Psoas muscle (tissue), 8 donors: ENCODE measurements around the gene NAA20. TPM values are rescaled to one million over a fixed set of nuclear protein-coding genes. Genes with fewer than 3 reads are reported as not detected.
"Not testable (repeated sequence)": the region's sequence is repeated elsewhere in the genome, so short reads cannot be mapped to it uniquely, and the experiment has no call there.

Source experiments
- ATAC-seq, 4 donors: fragments of 200-7000 bp; cut with Tn5 transposase; one replicate each; pipeline ENCODE4 v1.9.1; 2020; ENCODE audit warnings: moderate library complexity in 3 of 4, mild to moderate bottlenecking in 2 of 4
- DNase-seq, 2 donors: peaks; one replicate each; pipeline ENCODE4 v3.0.0-alpha.2; 2020
- H3K27ac ChIP-seq: fragments of 200-600 bp; one replicate; pipeline ENCODE4 v1.8.0; 2022
- H3K27me3 ChIP-seq, 3 donors: fragments of 200-600 bp in 1 of 3; one replicate each; pipeline versions ENCODE4 v1.6.1 to v1.8.0; 2013 to 2022; ENCODE audit warnings: low read length in 2 of 3, mild to moderate bottlenecking in 2 of 3, moderate library complexity in 1 of 3; ENCODE audit not compliant: insufficient read depth in 3 of 3
- H3K36me3 ChIP-seq, 2 donors: fragments of 200-600 bp in 1 of 2; one replicate each; pipeline versions ENCODE4 v1.6.1 to v1.8.0; 2013 to 2022; ENCODE audit warnings: low read depth in 1 of 2, mild to moderate bottlenecking in 1 of 2, moderate library complexity in 1 of 2; ENCODE audit not compliant: insufficient read depth in 1 of 2
- H3K4me1 ChIP-seq: fragments of 200-600 bp; one replicate; pipeline ENCODE4 v1.8.0; 2022
- H3K4me3 ChIP-seq: fragments of 200-600 bp; one replicate; pipeline ENCODE4 v1.8.0; 2022; ENCODE audit warnings: mild to moderate bottlenecking
- H3K9me3 ChIP-seq: fragments of 200-600 bp; one replicate; pipeline ENCODE4 v1.8.0; 2022
- WGBS, 3 donors: extraction: QIAGEN DNeasy Blood & Tissue Kit; methylation state at CpG; one replicate each; pipeline versions ENCODE4 v1.1.6 to v1.1.7; 2013; 5-methylcytosine and 5-hydroxymethylcytosine counted together
- intact Hi-C, 2 donors: fragments of 100-400 bp; cut with DNase I; formaldehyde crosslinking; loops; one replicate each; pipeline versions ENCODE4 v1.11.0 to v1.14.2; 2022
- polyA plus RNA-seq, 3 donors: library from polyadenylated mRNA; stranded (reverse); fragments of 200-250 nt; gene quantifications; one replicate each; pipeline ENCODE4 v1.2.3, GENCODE V29; 2013
- total RNA-seq, 4 donors: library from RNA; stranded (reverse); fragmentation: NEBNext Ultra II Directional in 2 of 4; extraction: Animal tissue kit (Norgen Biotek cat#: 25700) in 2 of 4; gene quantifications; one replicate each; pipeline versions ENCODE4 v1.2.1 to v1.2.4, GENCODE V29; 2021 to 2023
- TF ChIP-seq, protein P1 (sequence below): fragments of 200-600 bp; IDR thresholded peaks from one replicate; pipeline ENCODE4 v1.8.0; 2022; ENCODE audit warnings: antibody characterized with exemption
- donor health status: healthy with polysubstance abuse.
- donor health status: DM: no; HTN: no; CAD: no; lungs with moderate emphysema.
- donor health status: Bipolar disorder and iron deficiency.
- donor health status: healthy.
- donor health status: DM: yes; HTN: yes; CAD: no.
- donor health status: DM: no; HTN: no; CAD: no.
- donor health status: DM: no; HTN: no; CAD: no.
- donor health status: DM: yes; HTN: yes; CAD: no.

Gene NAA20
- total and polyA plus RNA-seq, 7 donors: 64.2 to 121 (median 95.4) TPM

DNA sequence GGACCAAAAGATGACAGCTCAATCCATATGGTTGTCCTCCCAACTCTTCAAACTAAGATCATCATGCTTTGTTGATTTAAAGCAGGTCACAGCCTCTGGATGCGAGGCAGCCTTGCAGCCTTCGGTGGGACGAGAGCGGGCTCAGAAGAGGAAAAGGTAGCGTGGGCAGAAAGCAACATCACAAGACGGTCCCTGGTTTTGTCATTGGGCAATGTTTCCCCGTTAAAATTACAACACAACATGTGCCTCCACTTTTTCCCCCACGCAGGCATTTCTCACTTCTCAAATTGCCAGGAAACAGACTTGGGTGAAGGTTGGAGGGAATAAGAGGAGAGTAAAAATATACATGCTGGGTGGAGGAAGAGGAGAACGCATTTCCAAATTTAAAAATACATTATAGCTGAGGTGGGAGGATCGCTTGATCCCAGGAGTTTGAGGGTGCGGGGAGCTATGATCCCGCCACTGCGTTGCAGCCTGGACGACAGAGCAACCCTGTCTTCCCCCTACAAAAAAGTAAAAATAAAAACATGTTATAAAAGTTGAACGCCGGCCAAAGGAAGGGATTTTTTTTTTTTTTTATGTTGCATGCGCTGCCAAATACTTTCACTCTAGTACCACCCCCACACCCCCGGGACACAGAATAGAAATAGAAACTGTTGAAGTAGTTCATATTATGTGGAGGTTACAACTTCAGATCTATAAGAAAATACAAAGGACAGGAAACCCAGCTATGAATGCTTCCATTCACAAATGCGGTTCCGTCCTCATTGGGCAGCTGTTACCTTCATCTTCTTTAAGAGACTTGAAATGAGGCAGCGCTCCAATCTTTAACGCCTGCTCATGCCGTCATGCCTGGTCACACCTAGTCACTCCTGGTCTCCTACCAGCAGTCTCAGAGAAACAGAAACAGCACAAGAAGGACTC lies 13.9 kb upstream of the NAA20 start:
- TF ChIP-seq, protein P1, sequence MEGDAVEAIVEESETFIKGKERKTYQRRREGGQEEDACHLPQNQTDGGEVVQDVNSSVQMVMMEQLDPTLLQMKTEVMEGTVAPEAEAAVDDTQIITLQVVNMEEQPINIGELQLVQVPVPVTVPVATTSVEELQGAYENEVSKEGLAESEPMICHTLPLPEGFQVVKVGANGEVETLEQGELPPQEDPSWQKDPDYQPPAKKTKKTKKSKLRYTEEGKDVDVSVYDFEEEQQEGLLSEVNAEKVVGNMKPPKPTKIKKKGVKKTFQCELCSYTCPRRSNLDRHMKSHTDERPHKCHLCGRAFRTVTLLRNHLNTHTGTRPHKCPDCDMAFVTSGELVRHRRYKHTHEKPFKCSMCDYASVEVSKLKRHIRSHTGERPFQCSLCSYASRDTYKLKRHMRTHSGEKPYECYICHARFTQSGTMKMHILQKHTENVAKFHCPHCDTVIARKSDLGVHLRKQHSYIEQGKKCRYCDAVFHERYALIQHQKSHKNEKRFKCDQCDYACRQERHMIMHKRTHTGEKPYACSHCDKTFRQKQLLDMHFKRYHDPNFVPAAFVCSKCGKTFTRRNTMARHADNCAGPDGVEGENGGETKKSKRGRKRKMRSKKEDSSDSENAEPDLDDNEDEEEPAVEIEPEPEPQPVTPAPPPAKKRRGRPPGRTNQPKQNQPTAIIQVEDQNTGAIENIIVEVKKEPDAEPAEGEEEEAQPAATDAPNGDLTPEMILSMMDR: no peak
- Histone ChIP-seq H3K27ac (peak overlapping the region; percentile 85), H3K27me3 (no peaks in the 10 kb centered on the region), H3K9me3 (no peaks in the 10 kb centered on the region), H3K4me3 (peak overlapping the region; percentile 48), H3K36me3 (peaks cover 0 to 37% of the 10 kb centered on the region in 2 donors), H3K4me1 (peaks cover 33% of the 10 kb centered on the region)
- intact Hi-C loops: no loop called here
- ATAC-seq (peak; percentile 61 to 79 (median 76)), DNase-seq (peak in 1 of 2 donors; percentile 38)
- WGBS, 3 donors: 9 to 15% (median 9%) methylated on average over 23 of the region's 23 CpGs

DNA sequence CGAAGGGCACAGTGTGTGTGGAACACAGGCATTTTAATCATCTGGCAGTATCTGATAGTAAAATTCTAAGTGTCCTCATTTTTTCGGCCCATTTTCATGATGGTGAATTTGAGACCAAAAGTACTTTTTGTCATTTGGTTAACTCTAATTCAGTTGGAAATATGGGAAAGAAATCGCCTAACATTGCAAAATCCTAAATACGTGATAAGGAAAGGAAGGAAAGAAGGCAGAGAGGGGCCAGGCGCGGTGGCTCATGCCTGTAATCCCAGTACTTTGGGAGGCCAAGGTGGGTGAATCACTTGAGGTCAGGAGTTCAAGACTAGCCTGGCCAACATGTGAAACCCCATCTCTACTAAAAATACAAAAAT lies 13.2 kb upstream of the NAA20 start:
- peak overlapping the region; percentile 48 for H3K4me3 ChIP-seq
- 57 to 70% (median 59%) methylated on average over 6 of the region's 6 CpGs for WGBS, 3 donors
- peaks cover 0 to 30% of the 10 kb centered on the region in 2 donors for H3K36me3 ChIP-seq
- ATAC-seq: peak in 2 of 4 donors; percentile 22 to 39
- intact Hi-C loops, DNase-seq, H3K9me3 ChIP-seq, H3K27me3 ChIP-seq: not testable (repeated sequence)
- peak overlapping the region; percentile 85 for H3K27ac ChIP-seq
- peaks cover 33% of the 10 kb centered on the region for H3K4me1 ChIP-seq

DNA sequence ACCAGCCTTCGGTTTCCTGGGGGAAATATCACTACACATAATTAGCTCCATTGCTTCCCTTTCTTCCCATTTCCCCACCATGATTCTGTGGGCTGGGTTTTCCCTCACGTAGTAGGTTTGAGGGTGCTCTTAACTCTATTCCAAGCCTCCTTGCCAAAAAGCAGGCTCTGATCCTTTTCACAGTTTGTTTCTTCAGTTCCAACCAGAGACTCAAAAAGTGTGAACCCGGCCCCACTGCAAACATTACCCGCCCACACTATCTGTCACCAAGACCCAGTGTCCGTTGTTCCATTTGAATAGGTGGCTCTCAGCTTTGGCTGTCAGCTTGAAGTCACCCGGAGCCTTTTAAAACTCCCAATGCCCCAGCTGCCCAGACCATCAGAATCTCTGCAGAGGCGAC lies 11.8 kb upstream of the NAA20 start:
- TF ChIP-seq, protein P1: no peak
- Histone ChIP-seq H3K27me3 (no peaks in the 10 kb centered on the region), H3K4me1 (peaks cover 43% of the 10 kb centered on the region), H3K9me3 (no peaks in the 10 kb centered on the region), H3K27ac (no peak overlapping the region), H3K4me3 (no peak overlapping the region), H3K36me3 (peaks cover 0 to 16% of the 10 kb centered on the region in 2 donors)
- DNase-seq (no peak), ATAC-seq (no peak)
- intact Hi-C loops: no loop called here
- WGBS, 3 donors: 76 to 85% (median 78%) methylated on average over 7 of the region's 7 CpGs

DNA sequence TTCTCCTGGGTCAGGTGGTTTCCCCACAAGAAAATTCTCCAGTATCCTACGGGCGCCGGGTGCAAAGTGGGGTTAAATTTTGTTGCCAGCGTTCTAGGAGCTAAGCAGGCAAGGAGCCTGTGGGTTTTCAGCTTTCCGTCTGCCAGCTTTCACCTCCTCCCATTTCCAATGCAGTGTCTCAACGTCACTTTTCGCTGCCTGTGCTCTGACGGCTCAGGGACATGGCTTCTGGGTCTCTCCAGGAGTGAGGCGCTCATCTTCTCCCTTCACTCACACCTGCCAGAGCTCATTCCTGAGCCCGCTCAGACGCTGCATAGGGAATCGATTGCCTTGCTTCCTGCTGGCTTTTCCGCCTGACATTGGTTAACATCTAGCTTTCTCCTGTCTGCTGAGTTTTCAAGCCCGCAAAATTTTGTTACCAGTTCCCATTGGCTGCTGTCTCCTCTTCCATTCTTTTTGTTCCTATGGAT lies 7.3 kb upstream of the NAA20 start:
- WGBS, 3 donors: 35 to 58% (median 37%) methylated on average over 14 of the region's 14 CpGs
- no peaks in the 10 kb centered on the region for H3K36me3 ChIP-seq
- no peaks in the 10 kb centered on the region for H3K27me3 ChIP-seq
- TF ChIP-seq, protein P1: no peak
- H3K4me3 ChIP-seq: peak overlapping the region; percentile 37
- H3K27ac ChIP-seq: peak overlapping the region; percentile 78
- H3K4me1 ChIP-seq: peaks cover 28% of the 10 kb centered on the region
- intact Hi-C loops: no loop called here
- no peak for DNase-seq
- no peaks in the 10 kb centered on the region for H3K9me3 ChIP-seq
- ATAC-seq: peak; percentile 44 to 73 (median 60)
